NCI-H1930 (cell line): ENCODE data around the gene CTNNBIP1.

Source experiments
- DNase-seq, 2 experiments: peaks; one replicate each; lab custom pipeline; 2025; lab: John Stamatoyannopoulos, UW

Gene CTNNBIP1

DNA sequence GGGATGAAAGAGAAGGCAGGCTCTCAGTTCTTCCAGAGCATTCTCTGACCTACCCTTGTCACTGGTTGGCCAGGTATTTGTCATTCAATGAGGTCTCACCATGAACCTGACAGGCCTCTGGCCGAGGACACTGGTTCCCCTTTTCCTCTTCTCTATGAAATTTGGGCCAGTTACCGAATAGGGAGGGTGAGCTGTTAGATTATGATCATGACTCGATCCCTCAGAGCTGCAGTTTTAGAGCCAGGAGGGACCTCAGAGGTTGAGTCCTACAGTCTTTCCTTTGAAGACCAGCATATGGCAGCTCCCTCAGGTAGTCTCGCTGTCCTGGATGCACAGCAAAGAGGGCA lies 56.8 kb downstream of the CTNNBIP1 start:
- no peak for DNase-seq

DNA sequence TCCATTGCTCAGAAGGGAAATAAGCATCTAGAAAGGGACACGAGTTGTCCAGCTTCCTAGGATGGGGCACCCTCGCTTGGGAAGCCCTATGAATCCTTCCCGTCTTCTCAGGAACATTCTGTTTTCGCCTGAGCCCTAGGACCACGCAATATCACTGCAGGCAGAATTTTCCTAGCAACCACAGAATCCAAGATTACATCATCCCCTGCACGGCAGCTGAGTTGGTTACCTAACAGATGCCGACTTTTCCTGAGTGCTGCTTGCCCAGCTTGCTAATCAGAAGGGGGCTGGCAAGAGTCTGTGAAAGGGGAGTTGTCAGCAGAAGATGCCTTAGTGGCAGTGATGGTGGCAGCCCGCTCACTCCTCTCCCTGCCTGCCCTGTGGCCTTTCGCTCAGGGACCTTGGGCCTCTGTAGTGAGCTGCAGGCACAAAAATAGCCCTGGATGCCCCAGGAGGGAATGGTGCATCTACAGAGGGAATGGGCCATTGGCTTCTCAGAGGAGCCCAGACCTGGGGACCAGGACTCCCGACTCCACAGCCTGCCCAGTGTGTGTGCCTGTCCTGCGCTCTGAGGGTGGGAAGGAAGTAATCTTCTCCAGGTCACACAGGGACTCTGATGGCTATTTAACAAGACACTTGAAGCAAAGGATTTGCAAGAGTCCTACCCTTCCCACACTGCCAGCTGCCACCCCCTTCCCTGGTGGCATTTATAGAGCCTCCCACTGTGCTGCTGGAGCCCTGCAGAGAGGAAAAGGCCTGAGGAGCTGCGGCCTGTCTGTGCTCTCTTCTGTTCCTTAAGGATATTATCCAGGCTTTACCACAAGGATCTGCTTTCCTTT lies 57.4 kb downstream of the CTNNBIP1 start:
- no peak for DNase-seq

DNA sequence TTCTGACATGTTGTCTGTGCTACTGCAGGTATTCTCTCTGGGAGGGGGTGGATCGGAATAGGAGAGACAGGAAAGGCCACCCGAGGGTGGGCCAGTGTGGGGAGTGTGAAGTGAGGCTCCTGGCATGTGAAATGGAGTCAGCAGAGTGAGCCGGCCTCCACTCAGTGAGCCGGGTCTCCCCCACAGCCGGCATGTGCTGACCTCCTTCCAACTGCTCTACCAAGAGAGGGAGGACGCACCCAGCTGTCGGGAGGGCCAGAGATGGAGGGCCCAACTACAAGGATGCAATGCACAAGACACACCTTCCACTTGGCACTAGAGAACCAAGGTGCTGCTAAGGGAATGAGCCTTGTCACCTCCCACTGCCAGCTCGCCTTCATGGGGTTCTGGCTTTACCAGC lies 58.1 kb downstream of the CTNNBIP1 start:
- no peak for DNase-seq

DNA sequence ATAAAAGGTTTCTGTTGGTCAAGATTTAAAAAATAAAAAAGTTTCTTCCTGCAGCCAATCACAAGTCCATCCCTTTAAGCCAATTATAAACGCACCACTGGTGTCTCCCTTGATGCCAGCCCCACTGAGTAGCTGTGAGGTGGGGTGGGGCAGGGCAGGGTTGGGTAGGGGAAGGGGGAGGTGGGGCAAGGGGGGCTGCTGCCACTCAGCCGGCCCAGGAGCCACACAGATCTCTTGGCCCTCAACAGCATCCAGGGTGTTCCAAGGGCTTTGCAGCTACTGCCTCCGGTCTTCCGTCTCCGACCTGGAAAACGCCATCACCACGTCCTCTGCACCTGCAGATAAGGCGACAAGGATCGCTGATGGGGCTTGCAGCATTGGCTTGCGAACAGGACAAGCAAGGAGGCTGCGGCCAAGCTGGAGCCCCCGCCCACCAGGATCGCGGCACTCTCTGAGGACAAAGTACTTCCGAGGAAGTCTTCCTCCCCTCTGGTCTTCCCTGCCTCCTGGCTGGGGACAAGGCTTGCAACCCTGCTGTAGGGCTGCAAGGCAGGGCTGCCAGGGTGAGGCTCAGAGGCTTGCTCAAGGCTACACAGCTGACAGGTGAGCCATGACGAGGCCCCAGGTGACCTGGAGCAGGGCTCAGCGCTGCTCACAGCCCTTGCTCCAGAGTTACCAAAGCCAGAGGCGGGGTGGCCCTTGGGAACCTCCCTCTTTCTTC lies 59.5 kb downstream of the CTNNBIP1 start:
- DNase-seq = no peak

DNA sequence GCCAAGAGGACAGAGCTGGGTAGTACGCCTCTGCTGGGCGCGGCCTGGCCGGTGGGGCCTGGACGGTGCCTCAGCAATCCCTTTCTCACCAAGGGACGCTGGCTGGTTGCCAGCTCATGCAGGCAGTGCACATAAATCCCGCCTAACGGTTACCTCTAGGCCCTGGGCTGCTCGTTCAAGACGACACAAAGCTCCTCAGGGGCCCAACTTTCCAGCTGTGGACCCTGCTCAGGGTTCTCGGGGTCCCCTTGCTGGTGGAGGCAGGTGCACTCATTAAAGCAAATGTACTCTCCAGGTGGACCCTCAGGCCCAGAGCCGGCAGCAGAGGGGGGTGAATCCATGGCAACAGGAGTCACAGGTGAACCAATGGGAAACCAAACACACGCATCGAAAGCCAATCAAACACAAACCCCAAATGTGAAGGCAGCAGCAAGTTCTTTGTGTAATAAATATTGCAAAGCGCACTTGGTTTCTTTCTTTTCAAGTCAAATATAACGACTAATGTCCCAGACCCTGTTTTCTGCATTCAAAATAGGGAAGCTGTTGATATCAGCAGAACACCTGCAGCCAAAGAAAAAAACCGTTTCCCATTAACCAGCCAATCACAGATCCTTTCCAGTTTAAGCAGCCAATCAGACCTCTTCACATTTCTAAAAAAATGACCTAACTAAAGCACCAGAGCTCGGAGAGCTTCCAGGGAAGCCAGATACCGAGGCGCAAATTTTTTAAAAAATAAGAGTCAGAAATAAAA lies 60.2 kb downstream of the CTNNBIP1 start:
- no peak for DNase-seq

DNA sequence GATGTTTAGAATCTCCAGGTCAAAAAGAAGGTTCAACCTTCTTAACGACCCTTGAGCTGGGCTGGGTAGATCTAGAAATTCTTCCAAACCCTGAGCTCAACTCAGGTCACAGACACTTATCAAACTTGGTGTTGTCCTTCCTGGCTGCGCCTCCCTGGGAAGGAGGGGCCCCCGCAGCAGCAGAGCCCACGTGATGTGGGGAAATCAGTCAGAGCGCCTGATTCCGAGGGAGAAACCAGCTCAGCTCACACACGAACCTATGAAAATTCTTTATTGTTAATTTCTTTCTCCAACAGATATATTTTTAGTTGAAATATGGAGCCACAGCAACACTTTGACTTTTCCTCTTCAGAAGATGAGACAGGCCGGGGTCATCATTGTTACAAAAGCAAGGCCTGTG lies 62.0 kb downstream of the CTNNBIP1 start:
- DNase-seq = no peak

DNA sequence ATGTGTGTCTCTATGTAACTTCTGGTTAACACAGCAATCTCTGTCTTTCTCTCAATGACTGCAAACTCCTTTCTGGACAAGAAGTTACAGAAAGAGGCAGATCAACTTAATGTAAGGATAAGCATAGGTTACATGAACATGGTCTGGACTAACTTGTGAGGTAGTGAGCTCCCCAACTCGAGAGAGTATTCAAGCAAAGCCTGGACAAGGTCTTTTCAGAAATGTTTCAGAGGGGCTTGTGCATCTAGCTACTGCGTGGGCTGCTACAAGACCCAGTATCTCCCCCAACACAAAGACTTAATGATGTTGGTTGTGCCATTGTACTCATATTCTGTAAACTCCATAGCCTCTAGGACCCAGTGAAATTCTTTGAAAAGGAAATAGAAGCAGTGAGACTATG lies 62.8 kb downstream of the CTNNBIP1 start:
- no peak for DNase-seq

DNA sequence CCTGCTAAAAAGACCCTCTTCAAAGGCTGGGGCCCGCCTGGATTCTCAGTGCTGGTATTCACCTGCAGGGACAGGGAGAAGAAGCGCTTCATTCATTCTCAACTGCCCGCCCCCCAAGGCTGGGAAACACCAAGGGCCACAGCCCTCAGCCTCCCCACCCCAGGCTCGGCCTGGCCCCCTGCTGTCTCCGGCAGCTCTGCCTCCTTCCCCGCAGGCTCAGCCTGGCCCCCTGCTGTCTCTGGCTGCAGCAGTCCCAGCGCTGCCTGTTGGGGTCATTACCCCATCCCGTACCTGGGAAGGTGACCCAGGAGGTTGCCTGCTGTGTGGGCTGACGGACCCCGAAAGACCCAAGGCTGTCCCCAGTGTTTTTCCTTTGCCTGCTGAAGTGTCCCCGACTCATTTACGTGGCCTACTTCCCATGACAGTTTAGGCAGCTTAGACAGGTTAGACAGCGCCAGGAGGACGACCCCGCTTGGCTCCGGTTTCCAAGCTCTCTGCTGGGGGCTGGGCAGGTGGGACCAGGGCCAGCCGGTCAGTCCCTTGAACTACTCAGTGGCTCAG lies 63.4 kb downstream of the CTNNBIP1 start:
- no peak for DNase-seq

DNA sequence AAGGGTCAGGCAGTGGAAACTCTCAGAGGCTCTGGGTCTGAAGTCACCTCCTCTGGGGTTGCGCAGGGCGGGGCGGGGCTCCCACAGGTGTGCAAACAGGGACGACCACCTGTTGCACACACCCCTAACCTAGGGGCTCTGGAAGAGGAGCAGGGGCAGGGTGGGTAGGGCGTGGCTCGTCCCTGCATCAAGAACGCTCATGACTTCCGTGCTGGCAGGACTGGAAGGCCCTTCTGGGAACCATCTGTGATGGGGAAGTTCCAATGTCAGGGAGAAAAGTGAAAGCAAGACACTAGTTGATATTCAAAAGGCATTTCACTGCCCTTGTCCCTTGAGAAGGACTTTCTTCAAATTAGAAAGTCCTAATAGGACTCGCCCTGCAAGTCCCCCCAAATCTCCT lies 64.2 kb downstream of the CTNNBIP1 start:
- DNase-seq = no peak

DNA sequence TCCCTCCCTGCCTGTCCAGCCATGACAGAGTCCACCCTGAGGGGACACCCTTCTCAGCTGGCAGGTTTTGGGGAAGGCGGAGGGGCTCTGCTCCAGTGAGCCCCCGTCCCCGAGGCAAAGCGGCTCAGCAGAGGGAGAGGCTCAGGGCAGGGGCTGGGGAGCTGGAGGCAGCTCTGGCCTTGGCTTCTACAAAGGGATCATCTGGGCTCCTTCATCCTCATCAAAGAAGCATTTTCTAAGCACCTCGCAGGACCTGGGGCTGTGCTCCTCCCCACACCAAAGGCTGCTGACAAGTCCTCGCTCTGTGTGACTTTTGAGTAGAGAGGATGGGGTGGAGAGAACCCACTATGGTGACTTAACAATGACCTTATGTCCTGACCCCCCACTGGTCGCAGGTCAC lies 65.3 kb downstream of the CTNNBIP1 start:
- DNase-seq = no peak

DNA sequence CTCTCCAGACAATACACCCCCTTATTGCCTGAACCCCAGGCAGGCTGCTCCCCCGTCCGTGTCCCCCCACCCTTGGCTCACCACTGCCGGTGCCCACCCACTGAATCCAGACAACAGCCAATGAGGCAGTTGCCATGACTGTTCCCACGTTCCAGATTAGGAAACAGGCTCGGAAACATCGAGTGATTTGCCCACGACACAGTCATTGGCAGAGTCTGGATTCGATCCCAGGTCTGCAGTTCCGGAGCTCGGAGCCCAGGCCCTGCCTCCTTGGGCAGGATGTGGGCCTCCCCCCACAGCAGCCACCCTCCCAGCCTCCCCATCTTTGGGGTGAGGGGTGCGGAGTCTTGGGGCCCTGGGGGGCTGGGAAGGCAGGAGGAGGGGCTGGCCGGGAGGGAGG lies 66.0 kb downstream of the CTNNBIP1 start:
- DNase-seq = no peak

DNA sequence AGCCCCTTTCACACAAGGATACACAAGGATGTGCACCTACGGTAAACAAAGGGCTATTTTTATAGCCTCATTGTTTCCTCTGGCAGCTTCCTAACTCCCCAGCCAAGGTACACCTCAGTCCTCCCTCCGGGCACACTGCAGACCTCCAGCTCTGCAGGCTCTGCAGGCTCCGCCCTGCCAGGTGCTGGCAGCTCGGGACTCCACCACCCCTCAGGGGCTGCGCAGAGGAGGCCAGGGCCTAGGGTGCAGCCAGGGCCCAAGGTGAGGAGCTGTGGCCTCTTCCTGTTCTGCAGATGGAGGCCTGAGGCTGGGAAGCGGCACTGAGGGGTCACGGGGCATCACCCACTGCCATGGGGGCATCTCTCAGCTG lies 66.5 kb downstream of the CTNNBIP1 start:
- DNase-seq = no peak

DNA sequence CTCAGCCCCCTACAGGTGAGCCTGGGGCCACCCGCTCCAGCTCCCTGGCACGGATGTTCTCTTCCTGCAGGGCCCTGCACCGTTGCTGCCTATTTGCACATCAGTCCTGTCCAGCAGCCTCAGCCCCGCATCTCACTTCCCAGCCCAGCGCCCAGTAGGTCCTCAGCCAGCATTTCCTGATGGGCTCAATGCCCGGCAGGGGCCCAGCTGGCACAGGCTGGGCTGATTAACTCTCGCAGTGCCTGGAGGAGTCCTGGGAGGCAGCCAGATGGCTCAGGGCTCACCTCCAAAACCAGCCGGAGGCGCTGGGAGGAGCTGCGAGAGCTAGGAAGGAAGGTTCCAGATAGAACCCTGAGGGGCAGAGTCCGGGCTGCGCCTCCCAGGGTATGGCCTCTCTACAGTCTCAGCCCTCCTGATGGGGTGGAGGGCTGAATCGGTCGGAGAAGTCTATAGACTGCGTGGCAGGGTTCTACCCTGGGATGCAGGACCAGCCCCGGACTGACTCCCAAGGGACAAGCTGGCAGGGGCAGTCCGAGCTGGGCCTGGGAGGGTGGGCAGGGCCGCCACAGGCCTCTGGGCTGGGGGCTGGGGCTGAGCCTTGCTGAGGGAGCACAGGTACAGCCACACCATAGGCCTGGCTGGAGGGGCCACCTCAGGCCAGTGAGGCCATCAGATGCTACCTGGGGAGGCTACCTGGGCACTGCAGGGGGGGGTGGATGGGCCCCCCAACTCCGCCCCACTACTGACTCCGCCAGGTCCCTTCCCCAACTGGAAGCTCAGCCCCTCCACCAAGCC lies 67.1 kb downstream of the CTNNBIP1 start:
- DNase-seq = no peak

DNA sequence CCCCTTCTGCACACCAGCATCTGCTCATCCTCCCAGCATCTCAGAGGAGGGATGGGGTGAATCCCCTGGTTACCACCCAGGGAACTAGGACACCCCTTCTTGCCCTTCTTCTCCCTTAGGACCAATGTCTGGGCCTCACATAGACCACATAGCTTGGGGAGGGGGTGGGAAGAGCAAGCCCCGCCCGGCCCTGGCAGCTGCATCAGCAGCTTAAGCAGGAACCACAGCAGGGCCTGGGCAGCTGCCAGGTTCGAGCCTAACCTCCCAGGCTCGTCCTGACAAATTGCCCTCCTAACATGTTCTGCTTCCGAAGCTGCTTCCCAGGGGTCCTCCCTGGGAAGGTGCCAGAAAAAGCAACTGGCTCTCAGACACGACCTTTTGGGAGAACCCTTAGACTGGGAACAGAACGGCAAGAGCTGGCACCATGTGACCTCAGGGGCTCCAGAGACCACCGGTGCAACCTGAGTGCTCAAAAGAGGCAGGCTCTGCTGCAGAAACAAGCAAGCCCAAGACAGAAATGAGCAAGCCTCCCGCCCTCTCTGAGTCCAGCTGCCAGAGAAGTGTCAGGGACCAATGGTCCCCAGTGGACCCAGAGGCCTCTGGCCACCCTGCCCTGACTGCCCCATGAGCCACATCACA lies 67.9 kb downstream of the CTNNBIP1 start:
- DNase-seq = no peak

DNA sequence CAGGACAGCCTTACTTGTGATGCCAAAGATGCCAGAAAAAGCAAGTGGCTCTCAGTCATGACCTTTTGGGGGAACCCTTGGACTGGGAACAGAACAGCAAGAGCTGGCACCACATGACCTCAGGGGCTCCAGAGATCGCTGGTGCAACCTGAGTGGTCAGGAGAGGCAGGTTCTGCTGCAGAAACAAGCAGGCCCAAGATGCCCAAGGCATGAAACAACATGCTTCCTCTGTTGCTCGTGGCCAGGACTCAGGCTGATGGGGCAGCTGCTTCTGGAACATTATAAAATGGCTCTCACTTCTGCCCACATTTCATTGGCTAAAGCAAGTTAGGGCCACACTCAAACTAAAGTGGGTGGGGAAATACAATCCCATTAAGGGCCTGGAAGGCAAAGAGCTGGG lies 68.6 kb downstream of the CTNNBIP1 start:
- DNase-seq = no peak

DNA sequence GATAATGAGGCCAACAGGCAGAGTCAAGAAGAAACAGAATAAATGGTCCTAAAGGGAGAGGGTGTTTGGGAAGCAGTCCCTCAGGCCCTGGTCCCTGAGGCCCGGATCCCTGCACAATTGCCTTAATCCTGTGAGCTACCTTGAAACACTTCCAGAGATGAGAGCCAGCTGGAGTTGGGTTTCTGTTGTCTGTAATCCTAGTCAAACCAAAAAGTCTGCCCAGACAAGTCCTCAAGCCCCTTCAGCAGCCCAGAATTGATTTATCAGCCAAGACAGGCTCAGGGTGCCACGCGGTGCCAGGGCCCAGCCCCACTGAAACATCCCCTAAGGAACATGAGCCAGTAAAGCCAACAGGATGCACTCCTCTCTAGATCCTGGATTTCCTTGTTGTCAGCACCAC lies 69.9 kb downstream of the CTNNBIP1 start:
- DNase-seq = no peak

DNA sequence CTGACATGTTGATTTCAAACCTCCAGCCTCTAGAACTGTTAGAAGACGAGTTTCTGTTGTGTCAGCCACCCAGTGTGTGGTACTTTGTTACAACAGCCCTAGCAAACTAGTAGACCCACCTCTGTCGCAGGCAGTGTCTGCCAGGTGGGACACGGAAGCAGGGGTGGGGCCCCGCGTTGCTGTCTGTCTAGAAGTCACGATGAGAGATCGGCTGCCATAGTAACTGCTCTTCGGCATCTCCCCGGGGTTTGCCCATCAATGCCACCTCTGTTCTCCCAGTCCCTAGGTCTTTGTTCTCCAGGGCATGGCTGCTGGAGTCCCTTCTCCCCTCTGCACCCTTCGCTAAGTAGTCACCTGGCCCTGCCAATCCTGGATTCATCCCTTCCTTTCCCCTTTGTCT lies 71.1 kb downstream of the CTNNBIP1 start:
- no peak for DNase-seq

DNA sequence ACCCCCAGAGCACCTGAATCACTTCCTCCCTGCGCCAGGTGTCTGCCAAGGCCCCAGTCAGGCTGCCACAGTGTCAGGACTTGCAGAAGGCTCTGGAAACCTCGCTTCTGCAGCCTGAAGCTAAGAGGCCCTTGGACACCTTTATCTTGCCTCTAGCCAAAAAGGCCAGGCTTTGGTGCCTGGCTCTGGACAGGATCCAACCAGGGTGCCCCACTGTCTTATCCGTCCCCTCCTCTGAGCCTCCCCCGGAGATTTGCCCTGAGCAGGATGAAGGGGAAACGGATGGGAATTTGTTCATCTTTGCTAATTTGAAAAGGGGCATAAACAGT lies 73.5 kb downstream of the CTNNBIP1 start:
- DNase-seq = no peak

DNA sequence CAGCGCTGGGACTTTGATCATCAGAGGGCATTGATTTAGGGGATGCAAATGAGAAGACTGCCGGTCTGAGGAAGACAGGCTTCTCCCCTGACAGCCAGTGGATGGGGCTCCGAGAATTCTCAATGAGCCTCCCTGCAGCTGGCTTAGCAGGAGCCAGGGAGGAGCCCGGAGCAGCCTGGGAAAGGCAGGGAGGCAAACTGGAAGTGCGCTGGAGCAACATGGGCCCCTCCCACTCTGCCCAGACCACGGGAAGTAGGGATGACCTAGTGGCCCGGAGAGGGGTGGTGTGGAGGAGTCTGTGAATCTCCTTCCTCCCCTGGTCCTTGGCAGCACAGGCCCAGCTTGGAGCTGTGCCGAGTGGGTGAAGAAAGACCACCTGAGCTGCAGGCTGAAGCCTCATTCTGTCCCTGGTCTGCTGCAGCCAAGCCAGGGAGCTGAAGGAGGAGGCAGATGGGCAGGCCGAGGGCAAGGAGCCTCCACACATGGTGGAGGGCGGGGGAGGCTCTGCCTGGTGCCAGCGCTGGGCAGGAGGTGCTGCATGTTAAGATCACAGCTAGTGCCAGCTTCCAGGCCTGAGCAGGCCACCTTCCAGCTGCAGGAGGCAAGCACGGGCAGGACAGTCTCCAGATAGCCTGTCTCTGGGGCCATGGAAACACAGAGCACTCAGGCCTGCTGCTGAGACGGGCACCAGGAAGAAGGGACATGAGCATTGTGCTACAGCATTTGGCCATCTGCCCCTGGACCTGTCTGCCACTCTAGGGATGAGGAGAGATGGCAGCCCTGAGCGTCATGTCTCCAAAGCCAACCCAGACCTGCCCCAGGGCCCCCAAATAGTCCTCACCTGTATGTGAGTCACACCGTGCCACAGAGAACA lies 74.1 kb downstream of the CTNNBIP1 start:
- no peak for DNase-seq

DNA sequence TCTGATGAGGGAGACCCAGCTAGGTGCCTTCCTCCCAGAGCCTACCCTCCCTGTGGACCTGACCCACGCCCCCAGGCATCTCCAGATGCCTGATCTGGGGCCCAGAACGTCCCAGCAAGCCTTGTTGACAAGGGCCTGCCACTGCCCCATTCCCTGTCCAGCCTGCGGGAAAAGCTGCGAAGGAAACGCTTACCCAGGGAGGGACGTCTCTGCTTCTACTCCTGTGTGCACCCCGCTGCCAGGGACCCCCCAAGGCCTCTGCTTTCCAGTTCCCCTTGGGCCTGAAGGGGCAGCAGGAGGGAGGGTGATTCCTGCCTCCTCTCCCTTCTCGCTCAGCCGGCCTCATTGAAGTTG lies 74.7 kb downstream of the CTNNBIP1 start:
- DNase-seq = no peak

DNA sequence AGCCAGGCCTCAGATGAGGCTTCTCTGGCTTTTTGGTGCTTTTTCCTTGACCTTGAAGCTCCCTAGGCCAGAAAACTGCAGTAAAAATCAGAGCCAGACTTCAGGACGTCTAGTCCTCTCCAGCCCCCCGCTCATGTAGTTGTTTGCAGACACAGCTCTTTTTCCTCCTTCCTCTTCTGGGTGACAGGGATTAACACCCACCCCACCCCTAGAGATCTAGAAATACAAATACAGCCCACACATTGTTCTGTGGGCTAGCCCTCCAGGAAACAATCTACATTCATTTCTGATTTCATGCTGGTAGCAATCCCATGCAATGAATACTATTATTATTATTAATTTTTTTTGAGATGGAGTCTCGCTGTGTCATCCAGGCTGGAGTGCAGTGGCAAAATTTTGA lies 76.4 kb downstream of the CTNNBIP1 start:
- DNase-seq = no peak
